ENCODE measurements around the gene LRGUK.

Gene LRGUK

DNA sequence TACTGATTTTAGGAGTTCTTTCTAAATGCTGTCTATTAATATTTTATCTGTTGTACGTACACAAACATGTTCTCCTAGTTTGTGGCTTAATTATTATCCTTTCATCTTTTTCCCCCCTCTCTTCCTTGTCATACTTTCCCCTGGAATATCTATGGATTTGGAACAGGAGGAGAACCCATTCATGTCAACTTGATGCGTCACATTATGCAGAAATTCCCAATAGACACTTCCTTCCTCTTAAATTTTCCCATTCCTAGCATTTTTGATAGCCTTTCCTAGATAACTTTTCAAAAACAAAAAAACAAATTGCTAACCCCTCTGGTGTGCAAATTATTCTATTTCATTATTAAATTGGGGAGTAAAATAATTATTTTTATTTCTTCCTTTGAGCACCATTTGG is 153.4 kb downstream of the LRGUK start:
- Histone ChIP-seq H3K9me3 (ENCODE audit: insufficient read depth, low read depth, low read length) (no peaks in the 10 kb centered on the region), H3K9me2 (replicated peaks; ENCODE audit: low read depth, low read length) (no peaks in the 10 kb centered on the region), H3K79me2 (ENCODE audit: insufficient read depth, low read length) (no peaks in the 10 kb centered on the region), H3K36me3 (ENCODE audit: insufficient read depth, low read length) (no peaks in the 10 kb centered on the region), H4K20me1 (ENCODE audit: insufficient read depth, low read length, poor library complexity, severe bottlenecking) (no peaks in the 10 kb centered on the region), H3F3A (ENCODE audit: low read depth) (no peaks in the 10 kb centered on the region), H3K4me1 (ENCODE audit: insufficient read depth, low read length, poor library complexity, severe bottlenecking) (no peaks in the 10 kb centered on the region), H3K27me3 (ENCODE audit: insufficient read depth, low read length, poor library complexity, severe bottlenecking) (no peaks in the 10 kb centered on the region), H3K4me2 (ENCODE audit: low read depth, low read length, poor library complexity, severe bottlenecking) (no peak overlapping the region), H2AFZ (ENCODE audit: low read length) (no peak overlapping the region), H3K4me3 (ENCODE audit: low read length, poor library complexity, severe bottlenecking) (no peak overlapping the region), H3K9ac (ENCODE audit: low read depth, low read length, poor library complexity, severe bottlenecking) (no peak overlapping the region)
- TF ChIP-seq EZH2phosphoT487 (IDR thresholded peaks at IDR 0.05; ENCODE audit: borderline replicate concordance), result no peak
- TF ChIP-seq, protein P1, sequence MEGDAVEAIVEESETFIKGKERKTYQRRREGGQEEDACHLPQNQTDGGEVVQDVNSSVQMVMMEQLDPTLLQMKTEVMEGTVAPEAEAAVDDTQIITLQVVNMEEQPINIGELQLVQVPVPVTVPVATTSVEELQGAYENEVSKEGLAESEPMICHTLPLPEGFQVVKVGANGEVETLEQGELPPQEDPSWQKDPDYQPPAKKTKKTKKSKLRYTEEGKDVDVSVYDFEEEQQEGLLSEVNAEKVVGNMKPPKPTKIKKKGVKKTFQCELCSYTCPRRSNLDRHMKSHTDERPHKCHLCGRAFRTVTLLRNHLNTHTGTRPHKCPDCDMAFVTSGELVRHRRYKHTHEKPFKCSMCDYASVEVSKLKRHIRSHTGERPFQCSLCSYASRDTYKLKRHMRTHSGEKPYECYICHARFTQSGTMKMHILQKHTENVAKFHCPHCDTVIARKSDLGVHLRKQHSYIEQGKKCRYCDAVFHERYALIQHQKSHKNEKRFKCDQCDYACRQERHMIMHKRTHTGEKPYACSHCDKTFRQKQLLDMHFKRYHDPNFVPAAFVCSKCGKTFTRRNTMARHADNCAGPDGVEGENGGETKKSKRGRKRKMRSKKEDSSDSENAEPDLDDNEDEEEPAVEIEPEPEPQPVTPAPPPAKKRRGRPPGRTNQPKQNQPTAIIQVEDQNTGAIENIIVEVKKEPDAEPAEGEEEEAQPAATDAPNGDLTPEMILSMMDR (conservative IDR thresholded peaks at IDR 0.05; ENCODE audit: low read length), result no peak

DNA sequence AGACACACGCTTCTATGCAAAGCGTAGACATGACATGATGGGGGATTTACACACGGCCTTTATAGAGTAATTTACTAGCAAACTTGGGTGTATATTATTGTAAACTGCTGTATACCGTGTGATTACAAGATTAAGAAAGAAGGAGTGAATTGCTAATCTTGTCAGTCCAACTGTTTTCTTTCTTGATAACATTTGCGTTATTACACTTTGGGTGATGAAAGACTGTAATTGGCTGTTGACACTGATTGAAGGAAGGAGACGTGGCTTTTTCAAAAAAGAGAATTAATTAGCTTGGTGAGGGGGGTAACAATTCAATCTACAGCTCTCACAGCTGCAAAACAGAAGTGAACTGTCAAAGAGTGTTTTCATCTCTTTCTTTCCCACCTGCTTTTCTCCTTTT is 156.9 kb downstream of the LRGUK start:
- Histone ChIP-seq H2AFZ (ENCODE audit: low read length) (no peak overlapping the region), H3F3A (ENCODE audit: low read depth) (no peaks in the 10 kb centered on the region), H3K9me2 (replicated peaks; ENCODE audit: low read depth, low read length) (no peaks in the 10 kb centered on the region), H4K20me1 (ENCODE audit: insufficient read depth, low read length, poor library complexity, severe bottlenecking) (no peaks in the 10 kb centered on the region), H3K9ac (ENCODE audit: low read depth, low read length, poor library complexity, severe bottlenecking) (no peak overlapping the region), H3K9me3 (ENCODE audit: insufficient read depth, low read depth, low read length) (no peaks in the 10 kb centered on the region), H3K36me3 (ENCODE audit: insufficient read depth, low read length) (no peaks in the 10 kb centered on the region), H3K27me3 (ENCODE audit: insufficient read depth, low read length, poor library complexity, severe bottlenecking) (no peaks in the 10 kb centered on the region), H3K4me2 (ENCODE audit: low read depth, low read length, poor library complexity, severe bottlenecking) (no peak overlapping the region), H3K4me1 (ENCODE audit: insufficient read depth, low read length, poor library complexity, severe bottlenecking) (no peaks in the 10 kb centered on the region), H3K79me2 (ENCODE audit: insufficient read depth, low read length) (no peaks in the 10 kb centered on the region), H3K4me3 (ENCODE audit: low read length, poor library complexity, severe bottlenecking) (no peak overlapping the region)
- TF ChIP-seq, protein P1 (conservative IDR thresholded peaks at IDR 0.05; ENCODE audit: low read length), result no peak
- TF ChIP-seq EZH2phosphoT487 (IDR thresholded peaks at IDR 0.05; ENCODE audit: borderline replicate concordance), result no peak

- Histone ChIP-seq H3F3A (ENCODE audit: low read depth) (no peaks in the 10 kb centered on the region), H4K20me1 (ENCODE audit: insufficient read depth, low read length, poor library complexity, severe bottlenecking) (no peaks in the 10 kb centered on the region), H3K4me3 (ENCODE audit: low read length, poor library complexity, severe bottlenecking) (no peak overlapping the region), H3K27me3 (ENCODE audit: insufficient read depth, low read length, poor library complexity, severe bottlenecking) (no peaks in the 10 kb centered on the region), H3K9me2 (replicated peaks; ENCODE audit: low read depth, low read length) (no peaks in the 10 kb centered on the region), H3K79me2 (ENCODE audit: insufficient read depth, low read length) (no peaks in the 10 kb centered on the region), H2AFZ (ENCODE audit: low read length) (no peak overlapping the region), H3K9me3 (ENCODE audit: insufficient read depth, low read depth, low read length) (no peaks in the 10 kb centered on the region), H3K9ac (ENCODE audit: low read depth, low read length, poor library complexity, severe bottlenecking) (no peak overlapping the region), H3K4me2 (ENCODE audit: low read depth, low read length, poor library complexity, severe bottlenecking) (no peak overlapping the region), H3K4me1 (ENCODE audit: insufficient read depth, low read length, poor library complexity, severe bottlenecking) (no peaks in the 10 kb centered on the region), H3K36me3 (ENCODE audit: insufficient read depth, low read length) (no peaks in the 10 kb centered on the region)
- no peak for TF ChIP-seq EZH2phosphoT487 (IDR thresholded peaks at IDR 0.05; ENCODE audit: borderline replicate concordance)
- TF ChIP-seq, protein P1 (conservative IDR thresholded peaks at IDR 0.05; ENCODE audit: low read length), result no peak
Observed at GRCh38 chr7:134284952-134285351, 157.8 kb downstream of the LRGUK start.
